ENCODE results near the gene FBXL16.
A peak's percentile ranks its signal among the peaks of the same experiment; 100 is the strongest.

Gene FBXL16

DNA sequence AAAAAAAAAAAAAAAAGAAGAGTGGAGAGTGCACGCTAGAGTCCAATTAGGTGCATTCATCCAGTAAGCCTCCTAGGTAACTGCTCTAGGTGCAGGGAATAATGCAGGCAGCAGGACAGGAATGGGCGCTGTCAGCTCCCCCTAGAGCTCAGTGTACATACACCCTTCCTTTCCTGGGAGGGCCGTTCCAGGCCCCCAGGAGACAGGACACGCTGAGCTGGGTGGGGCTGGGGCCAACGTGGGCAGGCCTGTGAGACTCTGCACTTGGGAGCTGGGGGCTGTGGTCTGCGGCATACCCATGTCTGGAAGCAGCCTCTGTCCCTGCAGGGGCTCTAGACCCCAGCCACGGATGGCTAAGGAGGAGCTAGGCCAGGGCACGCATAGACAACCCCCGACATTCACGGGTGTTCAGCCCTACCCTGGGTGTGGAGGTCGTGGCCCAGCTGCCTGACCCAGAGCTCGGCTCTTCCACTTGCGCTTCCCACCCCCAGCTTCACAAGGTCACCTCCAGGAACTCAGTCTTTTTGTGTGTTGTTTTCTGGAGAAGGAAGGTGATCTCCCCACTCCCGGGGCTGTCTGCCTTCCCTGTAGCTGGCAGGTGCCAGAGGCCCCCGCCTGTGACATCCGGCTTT, 14.3 kb upstream of the FBXL16 start:
- TF ChIP-seq, protein P1, sequence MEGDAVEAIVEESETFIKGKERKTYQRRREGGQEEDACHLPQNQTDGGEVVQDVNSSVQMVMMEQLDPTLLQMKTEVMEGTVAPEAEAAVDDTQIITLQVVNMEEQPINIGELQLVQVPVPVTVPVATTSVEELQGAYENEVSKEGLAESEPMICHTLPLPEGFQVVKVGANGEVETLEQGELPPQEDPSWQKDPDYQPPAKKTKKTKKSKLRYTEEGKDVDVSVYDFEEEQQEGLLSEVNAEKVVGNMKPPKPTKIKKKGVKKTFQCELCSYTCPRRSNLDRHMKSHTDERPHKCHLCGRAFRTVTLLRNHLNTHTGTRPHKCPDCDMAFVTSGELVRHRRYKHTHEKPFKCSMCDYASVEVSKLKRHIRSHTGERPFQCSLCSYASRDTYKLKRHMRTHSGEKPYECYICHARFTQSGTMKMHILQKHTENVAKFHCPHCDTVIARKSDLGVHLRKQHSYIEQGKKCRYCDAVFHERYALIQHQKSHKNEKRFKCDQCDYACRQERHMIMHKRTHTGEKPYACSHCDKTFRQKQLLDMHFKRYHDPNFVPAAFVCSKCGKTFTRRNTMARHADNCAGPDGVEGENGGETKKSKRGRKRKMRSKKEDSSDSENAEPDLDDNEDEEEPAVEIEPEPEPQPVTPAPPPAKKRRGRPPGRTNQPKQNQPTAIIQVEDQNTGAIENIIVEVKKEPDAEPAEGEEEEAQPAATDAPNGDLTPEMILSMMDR (conservative IDR thresholded peaks at IDR 0.05), result peak; percentile 39
- H3K27ac ChIP-seq, result peak overlapping the region; percentile 93

DNA sequence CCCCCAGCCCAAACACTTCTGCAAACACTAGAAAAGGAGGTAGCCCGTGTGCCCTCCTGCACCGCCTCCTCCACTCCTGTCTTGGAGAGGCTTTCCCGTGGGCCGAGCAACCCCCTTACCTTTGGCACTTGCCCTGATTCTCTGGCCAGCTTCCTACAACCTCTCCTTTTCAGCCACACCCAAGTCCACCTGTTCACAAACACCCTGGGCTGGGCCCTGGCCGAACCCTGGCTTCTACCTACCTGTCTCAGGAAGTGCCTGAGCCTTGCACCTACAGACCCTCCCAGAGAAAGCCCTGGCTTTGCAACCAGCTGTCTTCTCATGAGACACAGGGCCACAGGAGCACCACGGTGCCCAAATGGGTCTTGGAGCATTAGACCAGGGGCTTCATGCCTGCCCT, 13.3 kb upstream of the FBXL16 start:
- H3K27ac ChIP-seq, result peak overlapping the region; percentile 93
- TF ChIP-seq, protein P1 (conservative IDR thresholded peaks at IDR 0.05), result no peak

DNA sequence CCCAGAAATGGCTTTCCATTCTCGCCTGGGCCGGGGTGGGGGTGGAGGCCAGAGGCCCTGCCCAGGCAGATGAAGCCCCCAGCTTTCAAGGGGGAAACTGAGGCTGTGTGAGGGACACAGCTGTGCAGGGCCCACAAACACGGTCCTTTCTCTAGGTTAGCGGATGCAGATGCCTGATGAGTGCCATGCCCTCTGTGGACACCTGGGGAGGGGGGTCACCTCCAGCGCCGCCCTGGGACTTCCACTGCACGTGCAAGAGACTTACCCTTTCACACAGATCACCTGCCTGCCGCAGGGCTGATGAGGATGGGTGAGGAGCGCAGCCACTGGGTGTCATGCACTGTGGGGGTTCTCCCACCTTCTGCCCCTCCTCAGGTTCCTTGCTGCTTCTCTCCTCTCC, 12.8 kb upstream of the FBXL16 start:
- TF ChIP-seq, protein P1 (conservative IDR thresholded peaks at IDR 0.05), result no peak
- H3K27ac ChIP-seq, result 0 out of 2 replicates have a peak overlapping the region, but pooled peaks have one; percentile 93

DNA sequence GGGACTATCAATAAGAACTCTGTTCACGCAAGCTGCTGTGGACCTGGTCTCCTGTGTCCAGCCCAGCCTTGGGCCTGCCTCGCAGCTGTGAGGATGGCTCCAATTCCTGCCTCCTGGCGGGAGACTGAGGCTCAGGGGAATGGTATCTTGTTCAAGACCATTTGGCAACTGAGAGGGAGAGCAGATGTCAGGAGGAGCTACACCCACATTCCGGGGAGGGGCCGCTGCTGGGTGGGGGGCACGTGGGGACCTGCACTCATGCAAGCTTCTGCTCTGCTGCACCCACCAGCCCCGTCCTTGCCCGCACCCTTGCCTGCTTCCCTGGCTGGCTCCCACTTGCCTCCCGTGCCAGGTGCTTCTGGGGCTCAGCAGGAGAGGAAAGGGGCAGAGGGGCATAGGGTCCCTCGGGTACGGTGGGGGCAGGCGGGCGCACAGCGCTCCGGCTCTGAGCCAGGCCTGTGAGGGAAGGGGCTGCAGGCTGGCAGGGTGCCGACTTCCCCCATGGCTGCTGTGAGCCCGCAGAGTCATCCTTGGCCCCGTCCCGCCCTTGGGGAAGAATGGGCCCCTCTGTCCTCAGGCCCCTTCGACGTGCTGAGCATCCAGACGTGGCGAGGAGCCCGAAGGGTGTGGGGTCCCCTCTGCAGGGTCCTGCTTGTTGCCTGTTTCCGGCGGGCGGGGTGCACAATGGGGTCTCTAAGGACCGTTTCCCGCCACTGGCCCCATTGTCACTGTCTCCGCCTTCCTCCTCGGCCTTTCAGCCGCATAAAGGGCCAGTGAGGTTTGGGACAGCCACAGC, 12.0 kb upstream of the FBXL16 start:
- 0 out of 2 replicates have a peak overlapping the region, but pooled peaks have one; percentile 93 for H3K27ac ChIP-seq
- TF ChIP-seq, protein P1 (conservative IDR thresholded peaks at IDR 0.05), result no peak

DNA sequence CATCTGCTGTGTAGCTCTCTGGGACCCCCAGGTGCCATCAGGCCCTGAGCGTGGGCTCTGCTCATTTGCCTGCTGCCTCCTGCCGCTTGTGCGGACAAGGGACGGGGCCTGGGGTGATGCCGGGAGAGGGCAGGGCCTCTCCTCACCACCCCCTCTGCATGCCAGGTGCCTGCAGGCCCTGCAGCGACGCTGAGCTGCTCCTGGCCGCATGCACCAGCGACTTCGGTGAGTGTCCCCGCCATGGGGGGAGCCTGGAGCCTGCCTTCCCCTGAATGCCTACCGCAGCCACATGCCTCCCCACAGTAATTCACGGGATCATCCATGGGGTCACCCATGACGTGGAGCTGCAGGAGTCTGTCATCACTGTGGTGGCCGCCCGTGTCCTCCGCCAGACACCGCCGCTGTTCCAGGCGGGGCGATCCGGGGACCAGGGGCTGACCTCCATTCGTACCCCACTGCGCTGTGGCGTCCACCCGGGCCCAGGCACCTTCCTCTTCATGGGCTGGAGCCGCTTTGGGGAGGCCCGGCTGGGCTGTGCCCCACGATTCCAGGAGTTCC, 11.2 kb upstream of the FBXL16 start:
- TF ChIP-seq, protein P1 (conservative IDR thresholded peaks at IDR 0.05), result no peak
- no peak overlapping the region; the same call in 1 of the 2 replicates for H3K27ac ChIP-seq

DNA sequence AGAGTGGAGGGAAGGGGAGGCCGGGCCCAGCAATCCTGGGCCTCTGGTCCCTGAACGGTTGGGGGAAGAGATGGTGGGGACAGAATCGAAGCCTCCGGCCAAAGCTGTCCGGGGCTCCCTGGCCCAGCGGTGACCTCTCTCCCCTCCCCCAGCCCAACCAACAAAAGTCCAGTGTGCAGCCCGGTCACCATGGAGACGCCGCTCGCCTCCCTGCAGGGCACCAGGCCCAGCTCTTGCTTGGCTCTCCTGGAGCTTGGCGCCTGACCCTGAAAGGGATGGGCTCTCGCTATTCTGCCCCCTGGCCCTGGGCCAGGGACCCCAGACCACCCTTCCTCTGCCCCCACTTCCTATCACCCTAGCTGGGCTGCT, 10.6 kb upstream of the FBXL16 start:
- TF ChIP-seq, protein P1 (conservative IDR thresholded peaks at IDR 0.05), result no peak

DNA sequence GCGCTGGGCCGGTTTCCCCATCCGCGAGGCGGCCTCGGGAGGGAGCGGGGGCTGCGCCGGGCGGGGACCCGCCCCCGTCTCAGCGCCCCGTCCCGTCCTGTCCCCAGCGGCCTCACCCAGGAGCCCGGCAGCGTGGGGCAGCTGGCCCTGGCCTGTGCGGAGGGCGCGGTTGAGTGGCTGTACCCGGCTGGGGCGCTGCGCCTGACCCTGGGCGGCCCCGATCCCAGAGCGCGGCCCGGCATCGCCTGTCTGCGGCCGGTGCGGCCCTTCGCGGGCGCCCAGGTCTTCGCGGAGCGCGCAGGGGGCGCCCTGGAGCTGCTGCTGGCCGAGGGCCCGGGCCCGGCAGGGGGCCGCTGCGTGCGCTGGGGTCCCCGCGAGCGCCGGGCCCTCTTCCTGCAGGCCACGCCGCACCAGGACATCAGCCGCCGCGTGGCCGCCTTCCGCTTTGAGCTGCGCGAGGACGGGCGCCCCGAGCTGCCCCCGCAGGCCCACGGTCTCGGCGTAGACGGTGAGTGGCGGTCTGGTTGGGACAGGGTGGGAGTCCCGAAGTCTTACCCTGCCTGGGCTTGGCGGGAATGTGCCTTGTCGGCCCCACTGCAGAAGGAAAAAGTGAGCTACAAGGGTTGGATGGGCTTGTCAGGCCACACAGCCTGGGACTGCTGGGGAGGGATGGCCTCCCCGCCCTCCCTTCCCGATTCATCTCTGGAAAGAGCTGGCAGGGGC, 10.0 kb upstream of the FBXL16 start:
- peak overlapping the region; percentile 53 for H3K27ac ChIP-seq
- TF ChIP-seq, protein P1 (conservative IDR thresholded peaks at IDR 0.05), result peak; percentile 14; the same call in 1 of the 2 replicates

More for the DNA sequence above, 10.6 kb upstream of the FBXL16 start:
- peak overlapping the region; percentile 53 for H3K27ac ChIP-seq
